Kidney tubule cell (primary cell): ENCODE data around the gene LDLRAD4.

Experiments used
- DNase-seq: peaks from one replicate; pipeline ENCODE4 v3.0.0-alpha.2; 2018; ENCODE audit warnings: low spot score

The LDLRAD4 gene

GRCh38 chr18:13285874-13286273 is 67.3 kb downstream of the LDLRAD4 start:
- DNase-seq = peak; percentile 16

GRCh38 chr18:13286456-13287125 is 68.0 kb downstream of the LDLRAD4 start:
- DNase-seq = no peak

- DNase-seq = no peak
These were observed 68.8 kb downstream of the LDLRAD4 start for GRCh38 chr18:13287372-13287771.

GRCh38 chr18:13288509-13289133 is 70.1 kb downstream of the LDLRAD4 start:
- DNase-seq = no peak

GRCh38 chr18:13289481-13290205 is 71.1 kb downstream of the LDLRAD4 start:
- no peak for DNase-seq

- DNase-seq = no peak
These were observed 72.3 kb downstream of the LDLRAD4 start for GRCh38 chr18:13290856-13291271.

GRCh38 chr18:13291299-13291698 is 72.7 kb downstream of the LDLRAD4 start:
- no peak for DNase-seq

- DNase-seq = no peak
These were observed 73.3 kb downstream of the LDLRAD4 start for GRCh38 chr18:13291745-13292447.

- DNase-seq = peak; percentile 18
These were observed 74.2 kb downstream of the LDLRAD4 start for GRCh38 chr18:13292736-13293135.

- DNase-seq = no peak
These were observed 75.7 kb downstream of the LDLRAD4 start for GRCh38 chr18:13294309-13294708.

GRCh38 chr18:13295894-13296293 is 77.3 kb downstream of the LDLRAD4 start:
- no peak for DNase-seq

- DNase-seq = no peak
These were observed 78.5 kb downstream of the LDLRAD4 start for GRCh38 chr18:13296867-13297574.

- no peak for DNase-seq
These were observed 79.7 kb downstream of the LDLRAD4 start for GRCh38 chr18:13298262-13298661.

- DNase-seq = no peak
These were observed 81.5 kb downstream of the LDLRAD4 start for GRCh38 chr18:13300029-13300428.

- DNase-seq = no peak
These were observed 82.2 kb downstream of the LDLRAD4 start for GRCh38 chr18:13300796-13301195.

GRCh38 chr18:13302040-13302439 is 83.5 kb downstream of the LDLRAD4 start:
- DNase-seq = no peak

- no peak for DNase-seq
These were observed 84.1 kb downstream of the LDLRAD4 start for GRCh38 chr18:13302457-13303225.

GRCh38 chr18:13303756-13304364 is 85.3 kb downstream of the LDLRAD4 start:
- DNase-seq = peak; percentile 68

GRCh38 chr18:13305301-13305700 is 86.7 kb downstream of the LDLRAD4 start:
- DNase-seq = no peak

- DNase-seq = no peak
These were observed 88.0 kb downstream of the LDLRAD4 start for GRCh38 chr18:13306583-13306982.

GRCh38 chr18:13308369-13308768 is 89.8 kb downstream of the LDLRAD4 start:
- DNase-seq = no peak
